ENCODE data around the gene RRBP1.

Gene RRBP1

DNA sequence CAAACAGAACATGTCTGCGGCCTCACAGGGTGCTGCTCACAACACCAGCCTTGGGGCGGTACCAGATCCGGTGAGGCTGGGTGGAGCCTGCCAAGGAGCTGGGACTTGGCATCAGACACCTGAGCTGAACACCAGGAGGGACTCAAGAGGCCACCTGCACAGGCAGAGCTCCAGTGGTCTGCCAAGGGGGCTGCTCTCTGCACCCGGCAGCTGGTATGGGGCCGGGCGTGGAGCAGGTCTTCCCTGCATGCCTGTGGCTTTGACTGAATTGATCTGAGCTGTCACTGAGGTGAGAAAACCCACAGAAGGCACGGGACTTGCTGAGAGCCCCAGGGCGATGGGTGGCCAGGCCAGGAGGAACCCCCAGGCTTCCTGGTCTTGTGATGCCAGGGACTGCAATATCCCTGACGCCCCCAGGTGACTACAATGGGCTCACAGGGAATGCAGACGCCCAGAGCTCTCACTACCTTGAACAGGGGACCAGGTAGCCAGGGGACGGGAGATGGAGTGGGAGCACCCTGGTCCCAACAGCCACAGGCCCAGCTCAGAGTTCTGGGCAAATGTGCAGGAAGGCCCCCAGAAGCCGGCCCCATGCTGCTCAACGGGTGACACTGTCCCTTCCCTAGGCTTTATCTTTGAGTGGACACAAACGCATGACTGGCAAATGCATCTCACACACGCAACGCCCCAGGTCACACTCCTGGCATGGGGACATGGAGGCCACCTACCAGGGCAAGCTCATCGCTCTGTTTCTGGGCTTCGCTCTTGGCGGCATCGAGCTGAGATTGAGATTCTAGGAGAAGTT is 64.0 kb downstream of the RRBP1 start:
- no peak for DNase-seq

DNA sequence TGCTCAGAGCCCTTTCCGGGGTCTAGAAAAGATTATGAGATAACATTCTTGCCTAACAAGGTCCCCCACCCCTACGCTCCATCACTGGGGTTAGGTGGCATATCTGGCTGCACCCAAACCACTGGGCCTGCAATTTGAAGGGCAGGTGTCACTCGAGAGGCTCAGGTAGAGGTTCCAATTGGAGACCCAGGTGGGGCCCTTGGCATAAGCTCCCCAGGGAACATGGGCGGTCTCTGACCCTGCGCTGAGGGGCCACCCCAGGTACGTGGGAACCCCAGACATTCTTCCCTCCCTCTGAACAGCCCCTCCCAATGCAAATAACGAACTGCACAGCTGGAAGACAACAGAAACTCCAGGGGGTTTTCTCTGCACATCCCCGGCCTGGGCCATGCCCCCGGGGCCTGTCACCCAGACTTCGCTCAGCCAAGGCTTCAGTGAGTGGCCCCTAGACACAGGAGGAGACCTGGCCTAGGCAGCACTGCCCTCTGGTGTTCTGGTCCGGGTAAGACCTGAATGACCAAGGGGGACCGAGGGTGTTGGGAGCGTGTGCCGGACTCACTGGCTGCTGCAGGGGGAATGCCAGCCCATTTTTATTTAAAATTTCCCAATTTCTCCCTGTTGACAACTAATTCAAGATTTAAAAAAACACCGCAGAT is 64.7 kb downstream of the RRBP1 start:
- no peak for DNase-seq

DNA sequence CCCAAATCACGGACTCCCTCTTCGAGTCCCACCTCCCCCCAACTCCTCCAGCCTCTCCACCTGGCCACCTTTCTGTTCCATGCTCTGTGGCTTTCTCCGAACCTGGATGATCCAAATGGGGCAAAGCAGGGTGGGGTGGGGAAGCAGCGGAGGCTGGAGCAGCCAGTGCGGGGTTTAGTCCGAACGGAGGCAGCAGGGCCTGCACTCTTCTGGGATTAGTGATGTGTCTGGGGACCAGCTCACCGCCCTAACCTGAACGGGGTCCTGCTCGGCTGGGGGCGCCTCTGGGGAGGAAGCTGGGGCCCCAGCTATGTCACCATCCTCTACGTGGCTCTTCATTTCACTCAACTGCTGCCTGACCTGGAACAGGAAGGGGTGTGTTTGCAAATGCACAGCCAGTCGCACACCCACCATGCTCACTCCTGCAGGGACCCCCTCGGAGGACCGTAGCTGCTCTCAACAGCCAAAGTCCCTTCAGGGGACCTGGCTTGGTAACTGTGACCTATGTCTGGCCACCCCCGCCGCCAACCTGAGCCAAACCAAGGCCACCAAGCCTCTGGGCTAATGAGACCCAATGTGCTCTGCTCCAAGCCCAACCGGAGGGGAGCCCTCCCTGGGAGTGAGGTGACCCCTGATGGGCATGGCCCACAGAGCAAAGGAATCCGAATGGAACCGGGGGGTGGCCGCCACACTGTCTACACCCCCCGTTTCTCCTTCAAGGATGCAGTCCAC is 65.4 kb downstream of the RRBP1 start:
- no peak for DNase-seq

DNA sequence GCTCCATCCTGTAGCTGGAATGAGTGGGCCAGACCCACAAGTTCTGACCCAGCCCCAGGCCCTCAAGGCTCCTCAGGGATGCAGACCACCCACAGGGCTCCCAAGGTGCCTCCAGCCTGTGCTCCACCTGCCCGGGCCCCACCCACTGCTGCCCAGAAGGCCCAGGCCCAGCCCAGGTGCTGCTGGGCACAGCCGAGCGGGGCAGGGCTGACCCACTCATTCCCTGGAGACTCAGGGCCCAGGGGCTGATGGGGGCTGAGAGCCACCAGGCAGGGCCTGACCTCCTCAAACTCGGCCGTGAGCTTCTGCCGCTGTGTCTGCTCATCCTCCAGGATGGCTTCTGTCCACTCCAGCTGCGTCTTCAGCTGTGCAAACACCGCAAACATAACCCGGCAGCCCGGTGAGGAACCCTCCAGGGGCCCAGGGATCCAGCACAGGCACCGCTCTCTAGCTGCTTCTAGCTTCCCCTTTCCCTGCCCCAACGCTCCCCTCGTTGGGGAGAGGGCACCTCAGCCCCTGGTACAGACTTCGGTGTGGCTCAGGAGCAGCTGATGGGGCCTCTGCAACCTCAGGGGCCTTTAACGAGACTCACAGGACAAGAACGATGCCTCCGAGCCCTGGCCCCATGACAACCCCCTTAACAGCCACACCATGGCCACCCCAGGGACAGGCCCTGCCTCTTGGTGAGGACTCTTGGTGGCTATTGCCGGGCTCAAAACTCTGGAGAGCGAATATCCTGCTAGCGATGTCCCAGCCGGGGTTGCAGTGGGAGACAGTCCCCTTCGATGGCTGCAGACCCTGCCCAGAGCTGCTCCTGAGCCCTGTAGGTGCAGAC is 66.2 kb downstream of the RRBP1 start:
- no peak for DNase-seq

DNA sequence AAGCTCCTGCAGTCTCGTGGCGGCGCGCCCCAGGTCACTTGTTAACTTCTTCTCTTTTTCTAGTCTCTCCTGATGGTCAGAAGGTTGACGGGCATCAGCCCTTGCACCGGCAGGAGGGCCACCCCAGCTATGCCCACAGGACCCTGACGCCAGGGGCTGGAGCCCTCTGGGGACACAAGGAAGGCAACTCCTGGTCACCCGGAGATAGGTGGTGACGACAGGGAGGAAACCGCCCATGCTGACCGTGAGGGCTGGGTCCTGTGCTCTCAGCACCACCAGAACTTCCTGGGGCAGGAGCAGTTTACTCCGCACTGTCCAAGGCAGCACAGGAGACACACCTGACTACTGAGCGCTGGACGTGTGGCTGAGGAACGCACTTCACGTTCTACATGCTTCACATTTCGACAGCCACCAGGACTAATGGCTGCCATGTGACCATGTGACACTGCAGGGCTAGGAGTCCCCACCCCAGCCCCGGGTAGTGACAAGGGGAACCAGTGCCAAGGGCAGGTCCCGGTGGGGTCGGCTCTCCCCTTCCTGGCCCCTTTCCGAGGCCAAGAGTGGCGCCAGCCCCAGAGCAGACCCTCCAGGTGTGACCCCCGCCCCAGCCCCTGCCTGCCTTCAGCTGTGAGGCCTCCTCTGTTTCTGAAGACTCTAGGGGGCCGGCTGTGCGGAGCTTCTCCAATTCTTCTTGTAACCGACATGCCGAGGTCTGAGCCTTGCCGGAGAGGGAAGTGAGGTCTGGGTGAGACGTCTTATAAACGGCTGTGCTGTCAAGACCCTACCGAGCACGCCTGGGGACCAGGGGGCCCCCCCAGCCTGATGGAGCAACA is 67.0 kb downstream of the RRBP1 start:
- DNase-seq, result no peak

DNA sequence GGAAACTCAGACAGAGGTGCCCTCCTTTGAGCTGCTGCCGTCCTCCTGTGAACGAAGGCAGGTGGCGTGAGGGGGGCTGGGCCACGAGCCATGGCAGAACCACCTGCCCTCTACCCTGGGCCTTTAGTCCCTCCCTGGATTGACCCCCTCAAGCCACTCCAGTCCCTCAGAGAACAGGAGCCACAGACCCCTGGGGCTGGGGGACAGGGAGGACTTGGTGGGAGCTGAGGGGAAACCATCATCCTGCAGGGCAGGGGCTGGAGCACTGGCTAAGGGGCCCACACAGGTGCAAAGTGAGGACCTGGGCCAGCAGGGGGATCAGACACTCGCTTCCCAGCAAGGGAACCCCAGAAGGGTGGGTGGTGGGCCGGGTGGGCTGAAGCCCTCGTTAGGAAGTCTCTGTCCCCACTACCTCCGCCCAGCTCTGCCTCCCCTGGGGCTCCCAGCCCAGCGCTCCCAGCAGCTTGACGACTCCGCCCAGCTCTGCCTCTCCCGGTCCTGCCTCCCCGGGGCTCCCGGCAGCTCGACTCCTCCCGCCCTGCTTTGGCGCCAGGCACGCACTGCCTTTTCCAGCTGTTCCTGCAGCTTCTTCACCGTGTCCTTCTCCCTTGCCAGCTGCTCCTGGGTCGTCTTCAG is 67.7 kb downstream of the RRBP1 start:
- peak; percentile 32 for DNase-seq

DNA sequence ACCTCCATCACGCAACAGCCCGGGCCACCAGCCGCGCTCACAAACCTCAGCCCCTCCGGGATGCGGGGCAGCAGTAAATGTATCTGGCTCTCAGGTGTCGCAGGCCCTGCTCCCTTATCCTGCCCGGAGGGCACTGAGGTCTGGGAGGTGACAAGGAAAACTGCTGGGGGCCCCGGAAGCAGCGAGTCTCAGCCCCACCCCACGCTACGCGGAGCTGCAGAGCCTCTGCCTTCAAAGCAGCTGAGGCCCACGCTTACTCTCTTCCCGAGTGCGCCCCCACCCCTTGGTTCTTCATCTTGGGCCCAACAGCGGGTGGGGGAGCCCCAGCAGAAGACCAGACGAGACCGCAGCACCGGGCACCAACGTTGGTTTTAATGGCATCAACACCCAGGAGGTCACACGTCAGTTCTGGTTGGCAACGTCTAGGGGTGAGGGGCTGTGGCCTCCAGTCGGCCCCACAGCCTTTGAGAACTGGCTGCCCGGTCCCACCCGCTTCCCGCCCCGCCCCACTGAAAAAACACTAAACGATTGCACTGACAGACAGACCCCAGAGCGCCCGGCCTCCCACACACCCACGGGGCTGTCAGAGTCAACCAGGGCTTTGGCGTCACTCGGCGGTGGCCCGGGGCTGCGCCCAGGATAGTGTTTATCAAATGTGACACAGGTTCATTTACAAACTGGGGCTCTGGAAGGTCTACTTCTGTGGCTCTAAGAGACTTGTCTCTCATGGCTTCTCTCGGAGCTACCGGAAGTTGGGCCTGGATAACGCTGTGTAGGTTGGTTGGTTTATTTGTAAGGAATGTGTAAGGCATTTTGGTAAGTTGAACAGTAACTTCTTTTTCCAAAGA is 68.5 kb downstream of the RRBP1 start:
- no peak for DNase-seq

DNA sequence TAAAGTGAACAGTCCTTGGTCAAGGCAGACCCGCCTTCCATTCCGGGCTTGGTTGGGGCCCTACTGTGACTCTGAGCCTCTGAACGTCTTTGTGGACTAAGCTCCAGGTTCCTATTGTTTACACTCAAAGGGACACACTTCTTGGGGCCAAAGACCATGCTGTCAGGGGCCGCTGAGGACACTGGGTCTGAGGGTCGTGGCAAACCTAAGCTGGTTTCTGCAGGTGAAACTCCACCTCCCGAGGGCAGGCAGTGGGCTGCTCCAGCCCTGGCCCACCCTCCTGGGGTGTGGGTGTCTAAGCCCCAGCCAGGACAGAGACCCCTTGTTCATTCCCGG is 69.1 kb downstream of the RRBP1 start:
- no peak for DNase-seq

DNA sequence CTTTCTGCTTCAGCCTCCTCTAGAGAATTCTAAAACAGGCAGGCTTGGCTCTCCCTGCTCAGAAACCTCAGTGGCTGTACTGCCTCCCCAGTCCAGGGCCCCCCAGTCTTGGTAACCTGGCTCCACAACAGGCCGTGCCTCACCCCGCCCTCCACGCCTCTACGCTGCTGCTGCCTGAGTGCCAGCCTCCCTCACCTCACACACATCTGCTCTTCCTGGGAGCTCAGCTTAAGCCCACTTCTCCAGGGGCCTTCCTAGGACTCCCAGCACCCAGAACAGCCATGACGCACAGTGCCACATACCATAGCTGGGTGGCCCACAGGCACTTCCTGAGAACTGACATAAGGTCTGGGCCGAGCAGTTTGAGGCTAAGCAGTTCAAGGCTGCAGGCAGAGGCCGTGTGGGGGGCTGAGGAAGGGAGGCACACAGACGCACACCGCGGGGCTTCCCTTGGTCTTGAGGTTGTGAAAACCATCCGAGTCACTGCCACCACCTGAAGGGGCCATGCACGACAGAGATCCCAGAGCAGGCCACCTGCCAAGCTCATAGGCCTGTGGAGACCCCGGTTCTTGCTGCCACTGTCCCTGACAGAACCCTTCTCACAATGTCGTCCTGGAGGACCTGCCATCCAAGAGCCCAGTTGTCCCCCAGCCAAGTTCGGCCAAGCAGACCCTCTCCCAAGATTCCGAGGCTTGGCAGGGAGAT is 69.6 kb downstream of the RRBP1 start:
- DNase-seq, result no peak

DNA sequence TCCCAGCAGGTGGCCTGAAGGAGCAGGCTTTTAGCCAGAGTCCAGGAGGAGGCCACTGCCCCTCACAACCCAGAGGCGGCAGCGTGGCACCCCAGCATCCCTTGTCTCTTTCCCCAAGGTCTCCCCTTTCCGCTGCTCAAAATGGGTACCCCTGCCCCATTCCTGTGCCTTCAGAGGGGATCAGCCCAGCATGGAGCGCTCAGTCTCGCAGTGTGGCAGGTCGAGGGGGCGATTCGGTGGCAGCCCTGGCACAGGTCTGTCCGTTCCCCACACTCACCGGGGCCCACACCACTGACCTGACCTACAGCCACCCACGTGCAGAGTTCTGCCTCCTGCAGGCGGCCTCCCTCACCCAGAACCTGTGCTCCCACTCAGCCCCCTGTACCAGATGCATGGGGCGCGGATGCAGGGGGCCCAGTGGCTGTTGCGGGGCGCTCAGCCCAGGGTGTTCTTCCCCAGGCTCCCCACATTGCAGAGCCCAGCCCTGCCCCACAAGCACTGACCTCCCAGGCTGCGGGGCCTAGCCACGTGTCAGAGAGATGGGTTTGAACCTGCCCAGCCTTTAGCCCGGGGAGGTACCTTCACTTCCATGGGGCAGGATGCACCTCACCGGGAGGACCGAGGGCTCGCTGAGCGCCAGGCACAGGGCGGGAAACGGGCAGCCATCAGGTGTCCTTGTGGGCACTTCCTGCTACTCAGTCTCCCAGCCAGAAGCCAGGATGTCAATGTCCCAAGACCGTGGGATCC is 70.3 kb downstream of the RRBP1 start:
- no peak for DNase-seq

DNA sequence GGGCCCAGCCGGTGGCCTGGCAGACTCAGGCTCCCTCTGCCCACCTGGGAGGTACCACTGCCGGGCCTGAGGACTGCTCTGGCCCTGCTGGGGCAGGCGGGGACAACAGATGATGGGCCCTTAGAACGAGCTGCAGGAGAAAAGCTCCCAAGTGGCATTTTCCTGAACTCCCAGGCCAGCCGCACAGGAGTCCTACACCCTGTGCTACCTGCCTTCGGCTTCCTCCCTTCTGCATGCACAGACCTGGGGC is 70.8 kb downstream of the RRBP1 start:
- no peak for DNase-seq

DNA sequence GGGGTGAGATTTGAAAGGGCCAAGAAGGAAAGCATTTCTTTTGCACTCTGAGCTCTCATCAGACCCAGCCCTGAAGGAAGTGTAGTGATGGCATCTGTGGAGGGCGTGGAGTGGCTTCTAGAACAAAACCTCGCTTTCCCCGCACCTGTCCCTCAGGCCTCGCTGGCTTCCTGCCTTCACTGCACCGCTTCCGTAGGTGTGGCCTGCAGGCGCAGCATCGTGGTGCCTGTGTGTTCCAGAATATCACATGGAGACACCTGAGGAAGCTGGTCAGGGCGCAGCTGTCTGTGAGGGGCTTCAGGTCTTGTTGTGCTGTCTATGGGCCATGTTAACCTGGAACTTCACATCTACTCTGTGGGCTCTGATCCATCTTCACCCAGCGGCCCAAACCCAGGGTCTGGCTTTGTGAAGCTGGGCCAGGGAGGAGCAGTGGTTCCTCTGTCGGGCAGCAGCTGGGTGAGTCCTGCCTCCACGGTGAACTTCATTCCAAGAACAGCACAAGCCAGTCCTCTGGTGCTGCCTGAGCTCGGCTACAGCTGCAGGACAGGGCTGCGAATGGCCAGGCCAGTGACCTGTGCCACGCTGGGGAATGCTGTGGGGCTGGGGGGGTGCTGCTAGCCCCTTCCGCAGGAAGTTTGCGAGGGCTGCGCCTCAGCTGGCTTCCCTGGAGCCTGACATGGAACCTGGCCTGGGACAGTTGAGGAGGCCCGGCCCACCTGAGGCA is 71.3 kb downstream of the RRBP1 start:
- no peak for DNase-seq

DNA sequence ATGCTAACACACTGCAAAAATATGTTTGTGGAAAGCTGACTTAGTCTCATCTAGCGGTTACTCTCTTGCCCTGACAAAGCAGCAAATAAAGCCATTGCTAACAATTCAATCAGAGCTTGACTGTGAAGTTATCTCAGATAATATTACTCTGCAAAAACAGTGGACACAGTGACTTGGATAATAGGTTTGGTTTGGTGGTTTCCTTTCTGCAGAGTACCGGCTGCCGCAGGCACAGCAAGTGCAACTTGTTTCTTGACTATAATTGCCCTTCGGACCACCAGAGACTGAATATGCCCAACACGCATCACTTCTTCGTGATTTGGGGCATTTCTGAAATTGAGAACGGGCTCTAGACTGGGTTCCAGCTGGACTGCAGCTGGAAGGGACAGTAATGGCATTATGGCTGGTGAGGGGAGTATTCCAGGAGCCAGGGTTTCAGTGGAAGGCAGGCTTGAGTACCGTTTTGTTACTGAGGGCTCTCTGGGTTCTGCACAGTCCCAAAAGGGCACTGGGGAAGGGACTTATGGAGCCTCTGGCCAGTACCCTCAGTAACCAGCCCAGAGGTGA is 72.1 kb downstream of the RRBP1 start:
- DNase-seq, result no peak

DNA sequence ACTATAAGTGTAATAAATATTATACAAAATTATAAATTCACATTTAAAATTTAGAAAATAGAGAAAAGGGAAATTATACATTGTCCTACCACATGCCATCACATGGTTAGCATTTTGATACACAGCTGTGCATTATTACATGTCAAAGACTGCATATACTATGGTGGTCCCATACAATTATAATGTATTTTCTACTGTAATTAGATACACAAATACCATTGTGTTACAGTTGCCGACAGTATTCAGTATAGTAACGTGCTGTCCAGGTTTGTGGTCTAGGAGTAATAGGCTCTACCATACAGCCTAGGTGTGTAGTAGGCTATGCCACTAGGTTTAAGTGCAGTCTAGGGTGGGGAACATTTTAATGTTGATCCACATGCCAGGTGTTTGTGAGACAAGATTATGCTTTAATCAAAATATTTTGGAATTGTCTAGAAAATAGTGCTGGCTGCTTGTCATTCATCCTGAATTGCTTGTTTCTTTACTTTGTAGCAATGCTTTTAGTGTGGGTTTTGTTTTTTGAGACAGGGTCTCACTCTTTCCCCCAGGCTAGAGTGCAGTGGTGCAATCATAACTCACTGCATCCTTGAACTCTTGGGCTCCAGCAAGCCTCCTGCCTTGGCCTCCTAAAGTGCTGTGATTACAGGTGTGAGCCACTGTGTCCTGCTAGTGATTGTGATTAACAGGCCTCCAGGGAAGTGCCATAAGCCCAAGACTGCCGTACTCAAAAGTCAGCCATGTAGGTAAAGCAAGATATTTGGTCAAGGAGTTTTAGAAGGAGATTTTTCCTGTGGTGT is 73.1 kb downstream of the RRBP1 start:
- no peak for DNase-seq

DNA sequence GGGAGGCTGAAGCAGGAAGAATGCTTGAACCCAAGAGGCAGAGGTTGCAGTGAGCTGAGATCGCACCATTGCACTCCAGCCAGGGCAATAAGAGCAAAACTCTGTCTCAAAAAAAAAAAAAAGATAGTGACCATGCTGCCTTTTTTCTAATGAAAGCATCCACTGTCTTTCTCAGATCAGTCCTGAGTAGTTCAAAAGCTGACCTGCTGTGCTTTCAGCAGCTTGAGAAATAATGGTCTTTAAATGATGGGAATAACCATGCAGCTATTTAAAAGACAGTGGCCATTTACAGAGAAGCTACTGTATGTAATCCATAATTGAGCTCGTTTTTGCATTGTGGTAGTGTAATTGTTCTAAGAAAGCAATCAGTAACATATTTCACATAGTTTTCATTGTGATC is 76.0 kb downstream of the RRBP1 start:
- DNase-seq, result no peak

DNA sequence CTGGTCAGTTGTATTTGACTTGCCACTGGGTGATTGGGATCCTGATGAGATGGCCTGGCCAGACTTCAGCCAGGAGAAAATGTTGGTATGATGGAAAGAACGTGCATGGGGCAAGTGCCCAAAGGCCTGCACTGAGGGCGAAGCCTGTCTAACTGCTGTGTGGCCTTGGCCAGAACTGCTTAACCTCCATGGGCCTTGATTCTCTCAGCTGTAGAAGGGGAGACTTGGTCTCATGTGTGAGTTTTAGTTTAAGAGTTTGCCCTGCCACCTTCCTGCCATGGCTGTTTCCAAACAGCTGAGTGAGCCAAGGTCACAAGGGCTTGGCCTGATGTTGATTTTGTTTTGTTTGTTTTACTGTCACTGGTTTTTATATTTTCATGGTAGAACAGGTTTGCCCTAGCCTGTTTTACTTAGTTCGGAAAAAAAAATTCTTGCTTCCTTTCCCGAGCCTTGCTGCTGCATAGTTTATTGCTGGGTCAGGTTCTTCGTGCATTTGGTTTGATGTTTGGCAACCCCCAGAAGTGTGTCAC is 76.8 kb downstream of the RRBP1 start:
- DNase-seq, result no peak

DNA sequence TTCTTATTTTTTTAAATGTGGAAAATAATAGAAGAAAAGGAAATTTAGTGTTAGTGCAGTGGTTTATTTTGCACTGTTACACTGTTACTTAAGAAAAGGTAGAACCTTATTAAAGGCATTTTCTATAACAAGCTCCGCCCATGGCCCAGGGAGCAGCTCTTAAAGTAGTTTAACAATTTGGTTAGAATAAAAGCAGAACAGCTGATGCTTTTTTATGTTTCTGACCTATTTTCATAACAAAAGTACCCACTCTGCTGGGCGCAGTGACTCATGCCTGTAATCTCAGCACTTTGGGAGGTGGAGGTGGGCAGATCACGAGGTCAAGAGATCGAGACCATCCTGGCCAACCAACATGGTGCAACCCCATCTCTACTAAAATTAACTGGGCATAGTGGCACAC is 79.5 kb downstream of the RRBP1 start:
- DNase-seq, result no peak

DNA sequence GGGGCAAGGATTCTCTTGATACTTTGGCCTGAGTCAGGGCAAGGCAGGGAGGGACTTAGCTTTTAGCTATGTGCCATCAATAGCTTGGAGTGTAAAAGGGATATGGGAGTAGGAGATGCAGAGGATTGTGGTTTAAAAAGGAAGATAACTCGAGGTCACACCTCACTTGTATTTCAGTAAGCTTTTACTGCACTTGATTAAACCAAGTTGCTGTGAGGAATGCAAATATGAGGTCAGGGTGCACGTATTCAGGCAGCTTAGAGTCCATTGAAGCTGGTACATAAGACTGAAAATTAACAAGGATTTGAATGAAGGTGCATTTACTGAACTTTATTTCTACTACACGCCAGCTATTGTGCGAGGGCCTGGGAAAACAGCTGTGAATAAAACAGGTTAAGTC is 80.1 kb downstream of the RRBP1 start:
- DNase-seq, result no peak

All from NCI-H2227 treated with DMSO at 0.1 percent for 48 hours (cell line).